Smooth muscle cell of the pulmonary artery (primary cell): Measurements from ENCODE around the gene HIP1. TPM values are rescaled to one million over a fixed set of nuclear protein-coding genes. Genes with fewer than 3 reads are reported as not detected.

Experiments
- total RNA-seq: library from RNA; depleted of rRNA; stranded (reverse); fragments of >200 nt; gene quantifications from 2 replicates; pipeline ENCODE4 v1.2.3, GENCODE V29; 2014

Gene HIP1
- total RNA-seq, result 14.5 and 17.5 TPM in 2 replicates

DNA sequence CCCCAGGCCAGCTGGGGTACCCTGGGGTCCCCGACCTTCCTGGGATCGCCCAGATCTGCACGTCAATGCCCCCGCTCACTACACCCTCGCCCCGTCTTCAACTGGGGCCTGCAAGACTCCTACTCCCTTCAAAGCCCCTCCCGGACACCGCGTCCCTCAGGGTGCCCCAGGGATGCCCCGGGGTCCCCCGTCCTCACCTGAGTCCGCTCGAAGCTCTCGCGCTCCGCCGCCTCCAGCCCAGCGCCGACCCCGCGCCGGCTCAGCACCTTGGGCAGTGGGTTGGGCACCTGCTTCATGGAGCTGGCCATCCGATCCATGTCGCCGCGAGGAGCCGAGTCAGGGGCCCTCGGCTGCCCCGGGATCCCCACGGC is at the start of gene HIP1:
HIP1 (minus strand) TSS at position 338 of the 371 bp plus-strand sequence; CDS start at position 317, 21 bp downstream.

DNA sequence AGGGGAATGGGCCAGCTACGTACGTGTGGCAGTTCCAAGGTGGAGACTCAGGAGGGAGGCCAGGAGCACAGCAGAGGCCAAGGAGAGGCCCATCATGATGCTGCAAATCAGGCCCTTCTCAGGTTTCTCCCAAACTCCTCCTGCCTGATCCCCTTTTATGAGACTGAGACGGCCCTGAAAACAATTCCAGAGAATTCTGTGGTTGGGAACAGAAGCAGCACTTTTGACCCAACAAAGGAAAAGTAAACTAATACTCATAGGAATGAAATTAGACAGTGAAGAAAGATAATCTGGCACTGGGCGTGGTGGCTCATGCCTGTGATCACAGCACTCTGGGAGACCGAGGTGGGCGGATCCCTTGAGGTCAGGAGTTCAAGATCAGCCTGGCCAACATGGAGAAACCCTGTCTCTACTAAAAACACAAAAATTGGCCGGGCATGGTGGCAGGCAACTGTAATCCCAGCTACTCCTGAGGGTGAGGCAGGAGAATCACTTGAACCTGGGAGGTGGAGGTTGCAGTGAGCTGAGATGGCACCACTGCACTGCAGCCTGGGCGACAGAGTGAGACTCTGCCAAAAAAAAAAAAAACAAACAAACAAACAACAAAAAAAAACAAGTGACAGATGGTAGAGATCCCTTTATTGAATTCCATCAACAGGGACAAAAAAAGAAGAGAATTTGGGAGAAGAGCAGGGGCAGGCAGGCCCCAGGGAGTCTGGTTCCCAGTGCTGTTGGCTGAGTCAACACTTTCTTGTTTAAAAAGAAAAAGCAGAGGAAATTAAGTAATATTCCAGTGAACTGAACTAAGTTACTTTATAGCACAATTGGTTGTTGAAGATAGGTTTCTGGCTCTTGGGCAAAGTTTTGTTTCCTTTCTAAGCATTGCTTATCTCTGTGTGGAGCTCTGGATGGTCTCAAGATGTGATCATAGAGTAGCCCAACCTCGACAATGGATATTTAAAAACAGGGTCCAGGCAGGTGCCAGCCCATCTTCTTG is 33.6 kb upstream of the HIP1 start, which contains the start of gene CCL26:
CCL26 (minus strand) TSS at position 131 of the 997 bp plus-strand sequence; CDS start at position 96, 35 bp downstream.

DNA sequence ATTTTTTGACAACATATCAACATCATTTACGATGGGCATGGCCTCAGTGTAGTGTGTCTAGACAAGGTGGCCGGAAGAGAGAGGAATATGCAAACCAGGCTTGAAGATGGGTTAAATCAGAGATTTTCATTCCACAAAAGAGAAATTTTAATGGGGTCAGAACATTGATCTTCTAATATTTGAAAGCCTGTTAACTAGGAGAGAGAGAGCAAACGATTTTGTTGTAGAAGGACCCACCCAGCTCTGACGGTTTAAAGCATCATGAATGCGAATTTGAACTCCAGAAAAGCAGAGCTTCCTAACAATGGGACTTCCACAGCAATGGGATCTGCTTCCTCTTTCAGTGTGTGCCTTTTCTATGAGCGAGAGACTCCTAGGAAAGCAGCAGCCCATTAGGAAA is 246.7 kb downstream of the HIP1 start, which contains the start of gene SPDYE5:
SPDYE5 (plus strand) TSS at position 301 of the 400 bp plus-strand sequence. CDS start 1,728 bp downstream, outside the sequence.

DNA sequence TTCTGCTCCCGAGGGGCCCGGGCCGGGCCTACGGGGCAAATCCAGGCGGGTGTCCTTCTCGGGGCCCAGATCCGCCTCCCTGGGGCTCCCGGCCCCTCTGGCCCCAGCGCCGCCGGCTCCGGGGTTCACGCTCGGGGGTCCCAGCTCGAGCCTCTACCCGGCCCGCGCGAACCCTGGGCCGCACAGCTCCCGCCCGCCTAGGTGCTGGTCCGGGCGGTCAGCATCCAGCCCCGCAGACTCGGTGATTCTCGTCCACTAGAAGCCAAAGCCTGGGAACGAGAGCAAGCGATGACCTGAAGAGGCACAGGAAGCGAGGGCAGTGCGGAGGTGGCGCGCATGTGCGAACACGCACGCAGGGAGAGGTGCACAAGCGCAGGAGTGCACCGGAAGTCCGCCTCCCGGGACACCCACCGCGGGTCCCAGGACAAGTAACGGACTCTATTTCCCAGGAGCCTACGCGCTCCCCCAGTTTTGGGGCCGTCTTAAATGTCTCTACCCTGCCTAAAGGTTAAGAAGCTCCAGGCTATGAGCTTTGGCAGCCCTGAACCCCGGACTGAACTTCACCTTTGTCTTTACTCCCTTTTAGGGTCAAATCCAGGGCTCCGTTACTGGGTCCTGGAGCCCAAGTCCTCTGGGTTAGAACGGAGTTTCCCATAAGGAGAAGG is 252.6 kb downstream of the HIP1 start, which contains the start of gene POM121C:
POM121C (minus strand) TSS at position 321 of the 665 bp plus-strand sequence. CDS start 44,803 bp downstream, outside the sequence.

Other genes starting within 250 kb of the HIP1 start
- gene SPDYE5, start 246.6 kb downstream of the HIP1 start, total RNA-seq, result not detected in 2 replicates
- 0.36 and 1.8 TPM in 2 replicates for gene CCL26, start 33.3 kb upstream of the HIP1 start, total RNA-seq
- not detected in 2 replicates for gene CCL24, start 74.9 kb upstream of the HIP1 start, total RNA-seq
- 18.9 and 28.4 TPM in 2 replicates for gene RHBDD2, start 140.1 kb upstream of the HIP1 start, total RNA-seq
- 64.7 and 70.2 TPM in 2 replicates for gene POR, start 176.2 kb upstream of the HIP1 start, total RNA-seq